Stimulated activated CD8-positive, alpha-beta memory T cell treated with anti-CD3 and anti-CD28 coated beads, Interleukin-7, amount 100 ng/mL, for 4 hours (primary cell): ENCODE results near the gene DYNLT5.
"Not testable (repeated sequence)": the region's sequence is repeated elsewhere in the genome, so short reads cannot be mapped to it uniquely, and the experiment has no call there.

Source experiments
- DNase-seq, 2 donors: peaks; one replicate each; pipeline ENCODE4 v3.0.0-alpha.2; 2020; ENCODE audit warnings: low read depth in 2 of 2

Gene DYNLT5

GRCh38 chr1:66788231-66788939 is 36.1 kb downstream of the DYNLT5 start:
- peak; percentile 43 to 61 for DNase-seq

DNA sequence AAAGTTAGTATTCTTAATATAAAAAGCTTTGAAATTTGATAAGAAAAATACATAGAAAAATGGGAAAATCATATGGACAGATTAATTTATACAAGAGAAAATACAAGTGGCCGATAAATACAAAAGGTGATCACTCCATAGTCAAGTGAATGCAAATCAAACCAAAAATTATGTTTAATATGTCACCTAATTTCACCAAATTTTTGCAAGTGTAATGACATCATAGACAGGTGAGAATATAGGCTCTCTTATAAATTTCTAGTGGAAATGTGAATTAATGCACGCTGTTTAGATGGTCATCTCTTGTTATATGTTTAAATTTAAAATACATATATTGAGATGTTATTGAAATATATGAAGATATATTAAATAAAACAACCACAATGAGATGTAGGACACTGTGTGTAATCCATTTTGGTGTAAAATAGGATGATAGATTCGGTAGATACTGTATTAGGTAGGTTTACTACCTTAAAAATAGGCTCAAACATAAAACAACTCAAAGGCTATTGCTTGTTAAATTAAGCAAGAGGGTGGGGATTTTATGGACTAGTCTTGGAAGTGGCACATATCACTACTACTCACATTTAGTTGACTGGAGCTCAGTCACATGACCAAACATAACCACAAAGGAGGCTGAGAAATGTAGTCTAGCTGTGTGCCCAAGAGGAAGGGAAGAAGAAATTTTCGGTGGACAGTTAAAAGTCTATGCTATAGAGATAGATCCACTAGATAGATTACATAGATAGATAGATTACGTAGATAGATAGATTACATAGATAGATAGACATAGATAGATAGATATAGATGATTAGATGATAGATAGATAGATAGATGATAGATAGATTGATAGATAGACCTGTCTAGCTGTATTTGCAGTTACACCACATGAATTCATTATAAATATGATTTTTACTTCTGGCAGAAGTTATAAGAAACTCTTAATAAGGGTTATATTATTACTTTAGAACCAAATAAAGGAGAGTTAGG is 39.7 kb downstream of the DYNLT5 start:
- DNase-seq: no peak

DNA sequence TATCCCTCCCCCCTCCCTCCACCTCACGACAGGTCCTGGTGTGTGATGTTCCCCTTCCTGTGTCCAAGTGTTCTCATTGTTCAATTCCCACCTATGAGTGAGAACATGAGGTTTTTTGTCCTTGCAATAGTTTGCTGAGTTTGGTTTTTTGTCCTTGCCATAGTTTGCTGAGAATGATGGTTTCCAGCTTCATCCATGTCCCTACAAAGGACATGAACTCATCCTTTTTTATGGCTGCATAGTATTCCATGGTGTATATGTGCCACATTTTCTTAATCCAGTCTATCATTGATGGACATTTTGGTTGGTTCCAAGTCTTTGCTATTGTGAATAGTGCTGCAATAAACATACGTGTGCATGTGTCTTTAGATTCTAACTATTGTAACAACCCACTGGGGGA is 43.6 kb downstream of the DYNLT5 start:
- DNase-seq: not testable (repeated sequence)

DNA sequence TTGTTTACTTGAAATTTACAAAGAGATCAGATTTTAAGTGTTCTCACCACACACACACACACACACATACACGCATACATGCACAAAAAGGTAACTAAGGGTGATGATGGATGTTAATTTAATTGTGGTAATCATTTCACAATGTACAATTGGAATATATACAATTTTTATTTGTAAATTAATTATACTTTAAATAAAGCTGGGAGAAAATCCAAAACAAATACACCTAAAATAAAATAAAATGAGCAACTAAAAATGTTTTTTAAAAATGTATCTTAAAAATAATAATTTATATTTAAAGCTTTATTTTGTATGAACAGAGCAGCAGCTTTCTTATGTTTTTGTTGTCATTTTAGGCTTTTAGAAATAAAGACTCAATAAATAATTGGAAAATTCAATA is 57.0 kb downstream of the DYNLT5 start:
- no peak for DNase-seq

- no peak for DNase-seq
Observed at GRCh38 chr1:66809736-66810326, 57.6 kb downstream of the DYNLT5 start.

DNA sequence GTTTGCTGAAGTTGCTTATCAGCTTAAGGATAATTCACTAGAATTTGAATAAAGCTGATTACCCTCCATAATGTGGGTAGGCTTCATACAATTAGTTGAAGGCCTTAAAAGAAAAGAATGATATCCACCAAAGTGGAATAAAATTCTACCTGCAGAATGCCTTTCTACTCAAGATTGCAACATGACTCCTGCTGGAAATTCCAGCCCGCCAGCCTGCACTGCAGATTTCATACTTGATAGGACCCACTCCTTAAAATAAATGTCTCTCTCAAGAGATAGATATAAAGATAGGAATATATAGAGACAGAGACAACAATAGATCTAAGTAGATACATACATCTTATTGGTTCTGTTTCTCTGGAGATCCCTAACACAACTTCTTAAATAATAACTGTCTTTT is 72.5 kb downstream of the DYNLT5 start:
- DNase-seq: no peak
